HEK293 (cell line): ENCODE measurements around the gene THYN1.
"Not testable (repeated sequence)": the region's sequence is repeated elsewhere in the genome, so short reads cannot be mapped to it uniquely, and the experiment has no call there.

Experiments used
- CTCF ChIA-PET: fragments of 350-600 bp; formaldehyde crosslinking; extraction: SDS; loops from one replicate; lab custom pipeline; 2021; ENCODE audit warnings: antibody characterized with exemption; lab: Yijun Ruan, JAX
- POLR2A ChIA-PET: fragments of 300-600 bp; formaldehyde crosslinking; extraction: SDS; loops from one replicate; lab custom pipeline; 2020; ENCODE audit warnings: antibody characterized with exemption, inconsistent platforms; lab: Yijun Ruan, JAX
- H3K27ac ChIP-seq: fragments of 200-500 bp; sonication (Bioruptor generic); 2 replicates; pipeline ENCODE4 v1.5.1; 2014; ENCODE audit warnings: low read depth, low read length, control low read depth, inconsistent platforms; ENCODE audit errors: extremely low read depth
- H3K36me3 ChIP-seq, 2 experiments: fragments of 200-500 bp in 1 of 2; sonication (Bioruptor generic) in 1 of 2; 1 replicate in 1 of 2; 2 replicates in 1 of 2; pipeline ENCODE4 v1.5.1; 2014 to 2017; ENCODE audit warnings: inconsistent platforms in 2 of 2, low read length in 2 of 2; ENCODE audit not compliant: control insufficient read depth in 2 of 2, insufficient read depth in 1 of 2
- H3K4me1 ChIP-seq: fragments of 200-500 bp; sonication (Bioruptor generic); 2 replicates; pipeline ENCODE4 v1.5.1; 2014; ENCODE audit warnings: mild to moderate bottlenecking, low read length, inconsistent platforms; ENCODE audit not compliant: control insufficient read depth, insufficient read depth
- H3K4me3 ChIP-seq: 2 replicates; pipeline ENCODE4 v1.5.1; 2011; ENCODE audit warnings: low read depth, mild to moderate bottlenecking, control low read depth, low read length, moderate library complexity
- H3K9me3 ChIP-seq: fragments of 200-500 bp; sonication (Bioruptor generic); 2 replicates; pipeline ENCODE4 v1.5.1; 2014; ENCODE audit warnings: low read depth, low read length, inconsistent platforms; ENCODE audit not compliant: control insufficient read depth, insufficient read depth
- EGR2 ChIP-seq: fragments of 450-650 bp; formaldehyde crosslinking; IDR thresholded peaks from 2 replicates; pipeline ENCODE4 v1.5.1; 2016; ENCODE audit warnings: low read depth, missing biosample characterization, missing genetic modification characterization
- GLIS1 ChIP-seq: fragments of 450-650 bp; formaldehyde crosslinking; IDR thresholded peaks from 2 replicates; pipeline ENCODE4 v1.5.1; 2016; ENCODE audit warnings: missing biosample characterization, missing genetic modification characterization
- PRDM1 ChIP-seq: fragments of 450-650 bp; formaldehyde crosslinking; IDR thresholded peaks from 2 replicates; pipeline ENCODE4; 2016; ENCODE audit warnings: missing biosample characterization, missing genetic modification characterization
- SP2 ChIP-seq: fragments of 450-650 bp; formaldehyde crosslinking; IDR thresholded peaks from 2 replicates; pipeline ENCODE4 v1.5.1; 2016; ENCODE audit warnings: missing biosample characterization, missing genetic modification characterization
- ZFP69B ChIP-seq: fragments of 450-650 bp; formaldehyde crosslinking; IDR thresholded peaks from 2 replicates; pipeline ENCODE4 v1.5.1; 2016; ENCODE audit warnings: missing biosample characterization, missing genetic modification characterization
- ZNF133 ChIP-seq: fragments of 450-650 bp; formaldehyde crosslinking; IDR thresholded peaks from 2 replicates; pipeline ENCODE4 v1.5.1; 2016; ENCODE audit warnings: missing biosample characterization, missing genetic modification characterization
- ZNF174 ChIP-seq: fragments of 450-650 bp; formaldehyde crosslinking; IDR thresholded peaks from 2 replicates; pipeline ENCODE4 v1.5.0; 2017; ENCODE audit warnings: missing biosample characterization, mild to moderate bottlenecking, missing genetic modification characterization
- ZNF184 ChIP-seq: fragments of 450-650 bp; IDR thresholded peaks from 2 replicates; pipeline ENCODE4 v1.5.1; 2018; ENCODE audit warnings: missing biosample characterization, mild to moderate bottlenecking, missing genetic modification characterization
- ZNF24 ChIP-seq: fragments of 450-650 bp; formaldehyde crosslinking; IDR thresholded peaks from 2 replicates; pipeline ENCODE4 v1.5.1; 2016; ENCODE audit warnings: missing biosample characterization, missing genetic modification characterization
- ZNF37A ChIP-seq: fragments of 450-650 bp; IDR thresholded peaks from 2 replicates; pipeline ENCODE4 v1.5.1; 2018; ENCODE audit warnings: missing biosample characterization, missing genetic modification characterization
- ZNF404 ChIP-seq: fragments of 450-650 bp; formaldehyde crosslinking; IDR thresholded peaks from 2 replicates; pipeline ENCODE4 v1.5.1; 2017; ENCODE audit warnings: missing biosample characterization, missing genetic modification characterization
- ZNF433 ChIP-seq: fragments of 450-650 bp; formaldehyde crosslinking; IDR thresholded peaks from 2 replicates; pipeline ENCODE4 v1.5.1; 2016; ENCODE audit warnings: missing biosample characterization, missing genetic modification characterization, low read depth
- ZNF610 ChIP-seq: fragments of 450-650 bp; formaldehyde crosslinking; IDR thresholded peaks from 2 replicates; pipeline ENCODE4 v1.5.1; 2016; ENCODE audit warnings: missing biosample characterization, missing genetic modification characterization, borderline replicate concordance
- ZNF785 ChIP-seq: fragments of 450-650 bp; formaldehyde crosslinking; IDR thresholded peaks from 2 replicates; pipeline ENCODE4 v1.5.1; 2016; ENCODE audit warnings: missing biosample characterization, missing genetic modification characterization
- ZSCAN16 ChIP-seq: fragments of 450-650 bp; formaldehyde crosslinking; IDR thresholded peaks from 2 replicates; pipeline ENCODE4 v1.5.1; 2016; ENCODE audit warnings: missing biosample characterization, missing genetic modification characterization
- TF ChIP-seq, protein P1 (sequence below): fragments of 450-650 bp; formaldehyde crosslinking; IDR thresholded peaks from 2 replicates; pipeline ENCODE4 v1.5.1; 2016; ENCODE audit warnings: missing biosample characterization, missing genetic modification characterization, low read depth
- TF ChIP-seq, protein P2 (sequence below): fragments of 450-650 bp; formaldehyde crosslinking; conservative IDR thresholded peaks from 2 replicates; pipeline ENCODE4 v1.5.1; 2016; ENCODE audit warnings: low read depth, missing biosample characterization, missing genetic modification characterization
- TF ChIP-seq, protein P3 (sequence below): fragments of 450-650 bp; formaldehyde crosslinking; IDR thresholded peaks from 2 replicates; pipeline ENCODE4 v1.5.1; 2017; ENCODE audit warnings: missing biosample characterization, missing genetic modification characterization
- TF ChIP-seq, protein P4 (sequence below): IDR thresholded peaks from 2 replicates; pipeline ENCODE4 v1.6.1; 2011; ENCODE audit warnings: mild to moderate bottlenecking, low read depth, low read length, borderline replicate concordance
- TF ChIP-seq, protein P5 (sequence below): fragments of 450-650 bp; formaldehyde crosslinking; IDR thresholded peaks from 2 replicates; pipeline ENCODE4 v1.5.1; 2017; ENCODE audit warnings: missing biosample characterization, missing genetic modification characterization

THYN1 gene

DNA sequence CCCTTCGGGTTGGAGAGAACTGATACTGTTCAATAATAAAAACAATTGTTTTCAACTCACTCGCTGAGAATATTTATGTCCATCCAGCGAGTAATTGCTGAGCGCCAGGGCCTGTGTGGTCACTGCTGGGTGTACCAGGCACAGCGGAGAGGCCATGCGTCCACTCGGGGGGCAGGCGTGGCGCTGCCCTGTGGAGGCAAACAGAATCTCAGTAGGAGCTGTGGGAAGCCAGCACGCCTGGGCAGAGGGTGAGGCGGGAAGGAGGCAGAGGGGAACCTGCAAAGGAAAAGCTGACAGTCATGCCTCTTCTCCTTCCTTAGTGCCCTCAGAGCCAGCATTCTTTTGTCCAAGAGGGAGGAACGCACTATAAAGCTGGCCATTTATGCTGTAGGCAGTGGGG is 34.4 kb upstream of the THYN1 start:
- ChIA-PET CTCF (interaction anchor here (2.0 kb wide), 1 partner anchor 14 kb away, joined by 6 read pairs; no protein-coding TSS in a partner anchor), POLR2A (interaction anchor here (0.8 kb wide), 1 partner anchor 63 kb away, joined by 3 read pairs; the partner anchor contains the start of gene VPS26B)
- TF ChIP-seq GLIS1 (no peak), ZNF785 (tag by site-specific recombination) (no peak), ZNF133 (no peak)
- TF ChIP-seq, protein P1, sequence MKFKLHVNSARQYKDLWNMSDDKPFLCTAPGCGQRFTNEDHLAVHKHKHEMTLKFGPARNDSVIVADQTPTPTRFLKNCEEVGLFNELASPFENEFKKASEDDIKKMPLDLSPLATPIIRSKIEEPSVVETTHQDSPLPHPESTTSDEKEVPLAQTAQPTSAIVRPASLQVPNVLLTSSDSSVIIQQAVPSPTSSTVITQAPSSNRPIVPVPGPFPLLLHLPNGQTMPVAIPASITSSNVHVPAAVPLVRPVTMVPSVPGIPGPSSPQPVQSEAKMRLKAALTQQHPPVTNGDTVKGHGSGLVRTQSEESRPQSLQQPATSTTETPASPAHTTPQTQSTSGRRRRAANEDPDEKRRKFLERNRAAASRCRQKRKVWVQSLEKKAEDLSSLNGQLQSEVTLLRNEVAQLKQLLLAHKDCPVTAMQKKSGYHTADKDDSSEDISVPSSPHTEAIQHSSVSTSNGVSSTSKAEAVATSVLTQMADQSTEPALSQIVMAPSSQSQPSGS (tag by site-specific recombination), result no peak
- TF ChIP-seq, protein P2, sequence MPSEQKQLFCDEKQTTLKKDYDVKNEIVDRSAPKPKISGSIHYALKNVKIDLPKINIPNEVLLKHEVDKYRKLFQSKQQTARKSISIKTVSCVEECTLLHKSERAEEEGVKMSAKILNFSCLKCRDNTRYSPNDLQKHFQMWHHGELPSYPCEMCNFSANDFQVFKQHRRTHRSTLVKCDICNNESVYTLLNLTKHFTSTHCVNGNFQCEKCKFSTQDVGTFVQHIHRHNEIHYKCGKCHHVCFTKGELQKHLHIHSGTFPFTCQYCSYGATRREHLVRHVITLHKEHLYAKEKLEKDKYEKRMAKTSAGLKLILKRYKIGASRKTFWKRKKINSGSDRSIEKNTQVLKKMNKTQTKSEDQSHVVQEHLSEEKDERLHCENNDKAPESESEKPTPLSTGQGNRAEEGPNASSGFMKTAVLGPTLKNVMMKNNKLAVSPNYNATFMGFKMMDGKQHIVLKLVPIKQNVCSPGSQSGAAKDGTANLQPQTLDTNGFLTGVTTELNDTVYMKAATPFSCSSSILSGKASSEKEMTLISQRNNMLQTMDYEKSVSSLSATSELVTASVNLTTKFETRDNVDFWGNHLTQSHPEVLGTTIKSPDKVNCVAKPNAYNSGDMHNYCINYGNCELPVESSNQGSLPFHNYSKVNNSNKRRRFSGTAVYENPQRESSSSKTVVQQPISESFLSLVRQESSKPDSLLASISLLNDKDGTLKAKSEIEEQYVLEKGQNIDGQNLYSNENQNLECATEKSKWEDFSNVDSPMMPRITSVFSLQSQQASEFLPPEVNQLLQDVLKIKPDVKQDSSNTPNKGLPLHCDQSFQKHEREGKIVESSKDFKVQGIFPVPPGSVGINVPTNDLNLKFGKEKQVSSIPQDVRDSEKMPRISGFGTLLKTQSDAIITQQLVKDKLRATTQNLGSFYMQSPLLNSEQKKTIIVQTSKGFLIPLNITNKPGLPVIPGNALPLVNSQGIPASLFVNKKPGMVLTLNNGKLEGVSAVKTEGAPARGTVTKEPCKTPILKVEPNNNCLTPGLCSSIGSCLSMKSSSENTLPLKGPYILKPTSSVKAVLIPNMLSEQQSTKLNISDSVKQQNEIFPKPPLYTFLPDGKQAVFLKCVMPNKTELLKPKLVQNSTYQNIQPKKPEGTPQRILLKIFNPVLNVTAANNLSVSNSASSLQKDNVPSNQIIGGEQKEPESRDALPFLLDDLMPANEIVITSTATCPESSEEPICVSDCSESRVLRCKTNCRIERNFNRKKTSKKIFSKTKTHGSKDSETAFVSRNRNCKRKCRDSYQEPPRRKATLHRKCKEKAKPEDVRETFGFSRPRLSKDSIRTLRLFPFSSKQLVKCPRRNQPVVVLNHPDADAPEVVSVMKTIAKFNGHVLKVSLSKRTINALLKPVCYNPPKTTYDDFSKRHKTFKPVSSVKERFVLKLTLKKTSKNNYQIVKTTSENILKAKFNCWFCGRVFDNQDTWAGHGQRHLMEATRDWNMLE (tag by site-specific recombination), result no peak
- Histone ChIP-seq H3K9me3 (no peaks in the 10 kb centered on the region), H3K4me3 (no peak overlapping the region), H3K27ac (no peak overlapping the region), H3K36me3 (no peaks in the 10 kb centered on the region), H3K4me1 (no peaks in the 10 kb centered on the region)

DNA sequence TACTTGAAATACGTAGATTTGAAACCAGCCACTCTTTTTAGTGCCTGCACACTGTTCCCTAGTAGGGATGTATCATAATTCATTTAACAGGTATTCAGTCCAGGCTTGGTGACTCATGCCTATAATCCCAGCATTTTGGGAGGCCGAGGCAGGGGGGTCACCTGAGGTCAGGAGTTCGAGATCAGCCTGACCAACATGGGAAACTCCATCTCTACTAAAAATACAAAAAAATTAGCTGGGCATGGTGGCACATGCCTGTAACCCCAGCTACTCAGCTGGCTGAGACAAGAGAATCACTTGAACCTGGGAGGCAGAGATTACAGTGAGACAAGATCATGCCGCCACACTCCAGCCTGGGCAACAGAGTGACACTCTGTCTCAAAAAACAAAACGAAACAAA is 31.2 kb upstream of the THYN1 start:
- H3K9me3 ChIP-seq, H3K36me3 ChIP-seq, POLR2A ChIA-PET, H3K27ac ChIP-seq, H3K4me3 ChIP-seq, H3K4me1 ChIP-seq: not testable (repeated sequence)
- CTCF ChIA-PET, result interaction anchor here (0.6 kb wide), 1 partner anchor 234 kb away, joined by 3 read pairs; no protein-coding TSS in a partner anchor

DNA sequence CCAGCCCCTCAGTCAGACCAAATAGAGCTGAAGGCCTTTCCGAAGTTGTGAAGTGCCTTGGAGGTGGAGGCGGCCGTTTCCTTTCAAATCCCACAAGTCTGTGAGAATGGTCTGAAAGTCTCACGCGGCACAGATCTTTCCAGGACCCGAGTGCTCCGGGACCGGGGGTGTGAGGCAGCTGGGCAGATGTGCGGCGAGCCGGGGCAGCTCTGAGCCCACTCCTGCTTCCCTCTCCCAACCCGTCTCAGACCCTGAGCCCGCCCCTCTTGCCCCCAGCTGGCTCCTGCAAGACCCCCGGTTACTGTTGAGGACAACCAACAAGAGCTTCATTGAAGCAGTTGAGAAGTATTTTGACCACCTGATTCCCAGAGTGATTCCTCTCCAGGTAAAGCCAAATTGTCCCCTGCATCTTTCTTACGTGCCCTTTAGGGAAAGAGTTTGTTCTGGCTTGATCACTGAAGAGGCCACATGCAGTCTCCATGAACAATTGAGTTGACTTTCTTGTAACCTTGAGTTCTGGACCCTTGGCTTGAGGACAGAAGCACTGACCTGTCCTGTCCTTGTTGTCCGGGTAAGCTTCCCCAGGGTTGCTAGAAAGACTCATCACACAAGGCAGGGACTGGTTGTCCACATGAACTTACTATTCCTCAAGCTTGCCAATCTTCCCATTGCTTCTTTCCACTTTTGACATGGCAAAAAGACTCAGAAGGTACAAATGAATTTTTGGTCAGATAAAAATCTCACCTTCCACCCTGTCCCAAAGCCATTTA is 30.5 kb upstream of the THYN1 start:
- Histone ChIP-seq H3K27ac (no peak overlapping the region), H3K4me1 (no peaks in the 10 kb centered on the region), H3K36me3 (no peaks in the 10 kb centered on the region), H3K9me3 (no peaks in the 10 kb centered on the region), H3K4me3 (no peak overlapping the region)
- ChIA-PET POLR2A (no interaction called here), CTCF (interaction anchor here (1.5 kb wide), 1 partner anchor 22 kb away, joined by 5 read pairs; no protein-coding TSS in a partner anchor)
- TF ChIP-seq ZNF184 (tag by site-specific recombination), result no peak
- no peak for TF ChIP-seq EGR2
- TF ChIP-seq ZNF174 (tag by site-specific recombination), result no peak
- TF ChIP-seq ZNF404 (tag by site-specific recombination), result no peak
- TF ChIP-seq ZFP69B, result no peak
- no peak for TF ChIP-seq ZNF24 (tag by site-specific recombination)
- TF ChIP-seq, protein P3, sequence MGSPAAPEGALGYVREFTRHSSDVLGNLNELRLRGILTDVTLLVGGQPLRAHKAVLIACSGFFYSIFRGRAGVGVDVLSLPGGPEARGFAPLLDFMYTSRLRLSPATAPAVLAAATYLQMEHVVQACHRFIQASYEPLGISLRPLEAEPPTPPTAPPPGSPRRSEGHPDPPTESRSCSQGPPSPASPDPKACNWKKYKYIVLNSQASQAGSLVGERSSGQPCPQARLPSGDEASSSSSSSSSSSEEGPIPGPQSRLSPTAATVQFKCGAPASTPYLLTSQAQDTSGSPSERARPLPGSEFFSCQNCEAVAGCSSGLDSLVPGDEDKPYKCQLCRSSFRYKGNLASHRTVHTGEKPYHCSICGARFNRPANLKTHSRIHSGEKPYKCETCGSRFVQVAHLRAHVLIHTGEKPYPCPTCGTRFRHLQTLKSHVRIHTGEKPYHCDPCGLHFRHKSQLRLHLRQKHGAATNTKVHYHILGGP, result no peak
- TF ChIP-seq SP2 (tag by site-specific recombination), result no peak
- no peak for TF ChIP-seq ZNF610 (tag by site-specific recombination)
- TF ChIP-seq, protein P4, sequence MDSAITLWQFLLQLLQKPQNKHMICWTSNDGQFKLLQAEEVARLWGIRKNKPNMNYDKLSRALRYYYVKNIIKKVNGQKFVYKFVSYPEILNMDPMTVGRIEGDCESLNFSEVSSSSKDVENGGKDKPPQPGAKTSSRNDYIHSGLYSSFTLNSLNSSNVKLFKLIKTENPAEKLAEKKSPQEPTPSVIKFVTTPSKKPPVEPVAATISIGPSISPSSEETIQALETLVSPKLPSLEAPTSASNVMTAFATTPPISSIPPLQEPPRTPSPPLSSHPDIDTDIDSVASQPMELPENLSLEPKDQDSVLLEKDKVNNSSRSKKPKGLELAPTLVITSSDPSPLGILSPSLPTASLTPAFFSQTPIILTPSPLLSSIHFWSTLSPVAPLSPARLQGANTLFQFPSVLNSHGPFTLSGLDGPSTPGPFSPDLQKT, result no peak
- no peak for TF ChIP-seq PRDM1 (tag by site-specific recombination)
- TF ChIP-seq ZNF37A (tag by site-specific recombination), result no peak
- no peak for TF ChIP-seq ZNF433
- TF ChIP-seq ZSCAN16 (tag by site-specific recombination), result no peak
- TF ChIP-seq, protein P5, sequence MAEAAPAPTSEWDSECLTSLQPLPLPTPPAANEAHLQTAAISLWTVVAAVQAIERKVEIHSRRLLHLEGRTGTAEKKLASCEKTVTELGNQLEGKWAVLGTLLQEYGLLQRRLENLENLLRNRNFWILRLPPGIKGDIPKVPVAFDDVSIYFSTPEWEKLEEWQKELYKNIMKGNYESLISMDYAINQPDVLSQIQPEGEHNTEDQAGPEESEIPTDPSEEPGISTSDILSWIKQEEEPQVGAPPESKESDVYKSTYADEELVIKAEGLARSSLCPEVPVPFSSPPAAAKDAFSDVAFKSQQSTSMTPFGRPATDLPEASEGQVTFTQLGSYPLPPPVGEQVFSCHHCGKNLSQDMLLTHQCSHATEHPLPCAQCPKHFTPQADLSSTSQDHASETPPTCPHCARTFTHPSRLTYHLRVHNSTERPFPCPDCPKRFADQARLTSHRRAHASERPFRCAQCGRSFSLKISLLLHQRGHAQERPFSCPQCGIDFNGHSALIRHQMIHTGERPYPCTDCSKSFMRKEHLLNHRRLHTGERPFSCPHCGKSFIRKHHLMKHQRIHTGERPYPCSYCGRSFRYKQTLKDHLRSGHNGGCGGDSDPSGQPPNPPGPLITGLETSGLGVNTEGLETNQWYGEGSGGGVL (tag by site-specific recombination), result no peak
